ENCODE results near the gene OR52W1. TPM values are rescaled to one million over a fixed set of nuclear protein-coding genes. Genes with fewer than 3 reads are reported as not detected.

OR52W1 gene
- total RNA-seq, 1 donor from 2014 or later, result not detected

- peaks cover 26 to 44% of the 10 kb centered on the region in 2 donors for H3K36me3 ChIP-seq
Observed at GRCh38 chr11:6206456-6207180, 7.6 kb downstream of the OR52W1 start.

DNA sequence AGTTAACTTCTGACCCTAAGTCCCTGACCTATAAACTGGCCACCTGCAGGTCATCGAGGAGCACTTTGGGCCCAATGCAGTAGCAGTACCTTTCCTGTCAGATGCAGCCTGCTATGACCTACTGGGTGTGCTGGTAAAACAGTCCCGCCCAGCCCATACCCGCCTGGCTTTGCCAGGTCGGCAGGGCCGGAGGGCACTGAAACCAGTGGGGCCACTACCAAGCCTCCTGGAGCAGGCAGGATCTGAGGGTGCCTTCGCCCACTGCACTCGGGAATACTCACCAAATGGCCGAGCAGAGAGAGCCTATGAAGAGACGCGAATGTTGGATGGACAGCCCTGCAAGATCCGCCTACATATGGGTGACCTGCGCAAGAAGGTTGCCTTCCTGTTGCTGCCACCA, 10.8 kb downstream of the OR52W1 start:
- intact Hi-C loops (cut with DNase I), result no loop called here
- Histone ChIP-seq H3K36me3 (peaks cover 46 to 67% of the 10 kb centered on the region in 2 donors), H3K27me3 (no peaks in the 10 kb centered on the region)

More at GRCh38 chr11:6206456-6207180, 7.6 kb downstream of the OR52W1 start:
- no peak for TF ChIP-seq CTCF (IDR thresholded peaks at IDR 0.05)
- H3K4me3 ChIP-seq, result no peak overlapping the region
- no peaks in the 10 kb centered on the region for H3K9me3 ChIP-seq
- H3K4me1 ChIP-seq, result no peaks in the 10 kb centered on the region
- intact Hi-C loops (cut with DNase I), result no loop called here
- H3K27ac ChIP-seq, result no peak overlapping the region
- no peak for DNase-seq (ENCODE audit: low spot score in 2 of 2)
- H3K27me3 ChIP-seq, result no peaks in the 10 kb centered on the region

GRCh38 chr11:6210274-6210955, 11.4 kb downstream of the OR52W1 start:
- intact Hi-C loops (cut with DNase I), result no loop called here
- H3K27ac ChIP-seq, result no peak overlapping the region
- H3K27me3 ChIP-seq, result no peaks in the 10 kb centered on the region
- H3K4me1 ChIP-seq, result no peaks in the 10 kb centered on the region
- H3K4me3 ChIP-seq, result no peak overlapping the region
- no peak for TF ChIP-seq CTCF (IDR thresholded peaks at IDR 0.05)
- no peak for DNase-seq (ENCODE audit: low spot score in 2 of 2)
- peaks cover 46 to 67% of the 10 kb centered on the region in 2 donors for H3K36me3 ChIP-seq
- no peaks in the 10 kb centered on the region for H3K9me3 ChIP-seq

More for the DNA sequence above, 10.8 kb downstream of the OR52W1 start:
- H3K9me3 ChIP-seq, result no peaks in the 10 kb centered on the region
- no peak overlapping the region for H3K27ac ChIP-seq
- no peak for DNase-seq (ENCODE audit: low spot score in 2 of 2)
- H3K4me3 ChIP-seq, result no peak overlapping the region
- TF ChIP-seq CTCF (IDR thresholded peaks at IDR 0.05), result no peak
- no peaks in the 10 kb centered on the region for H3K4me1 ChIP-seq

DNA sequence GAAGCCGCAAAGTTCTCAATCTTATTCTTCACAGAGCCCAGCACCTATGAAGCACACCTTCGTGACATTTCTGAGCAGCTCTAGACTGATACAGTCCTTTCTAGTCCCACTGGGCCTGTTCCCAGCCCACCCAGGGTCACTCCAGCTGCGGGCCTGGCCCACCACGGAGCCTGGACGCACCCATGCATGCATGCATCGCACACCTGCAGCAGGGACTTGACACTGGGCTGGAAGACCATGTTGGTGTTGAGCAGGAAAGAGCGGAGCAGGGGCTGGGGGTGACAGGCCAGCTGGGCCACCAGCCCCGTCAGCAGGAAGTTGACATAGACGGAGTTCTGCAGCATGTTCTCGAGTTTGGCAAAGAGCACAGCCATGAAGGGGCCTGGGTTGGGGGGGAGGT, 15.5 kb downstream of the OR52W1 start:
- DNase-seq (ENCODE audit: low spot score in 2 of 2), result no peak
- H3K27me3 ChIP-seq, result no peaks in the 10 kb centered on the region
- no peaks in the 10 kb centered on the region for H3K4me1 ChIP-seq
- no peaks in the 10 kb centered on the region for H3K9me3 ChIP-seq
- no peak overlapping the region for H3K4me3 ChIP-seq
- peaks cover 70 to 95% of the 10 kb centered on the region in 2 donors for H3K36me3 ChIP-seq
- no peak for TF ChIP-seq CTCF (IDR thresholded peaks at IDR 0.05)
- intact Hi-C loops (cut with DNase I), result no loop called here
- no peak overlapping the region for H3K27ac ChIP-seq

DNA sequence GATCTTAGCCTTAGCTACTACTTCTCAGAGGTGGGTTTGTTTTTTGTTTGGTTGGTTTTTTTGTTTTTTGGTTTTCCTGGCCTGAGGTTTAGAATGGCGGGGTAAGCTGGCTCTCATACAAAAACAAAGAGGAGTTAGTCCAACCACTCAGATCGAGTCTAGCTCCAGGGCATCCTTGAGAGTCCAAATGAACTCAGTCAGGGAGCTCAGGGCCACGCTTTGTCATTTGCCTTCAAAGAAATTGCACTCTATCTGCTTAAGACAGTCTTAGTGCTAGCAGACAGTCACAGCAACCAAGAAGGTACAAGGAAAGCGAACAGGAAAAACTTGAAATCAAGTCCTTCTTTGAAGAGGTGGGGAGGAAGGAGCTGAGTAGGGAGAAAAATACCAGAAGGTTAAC, 17.5 kb downstream of the OR52W1 start:
- Histone ChIP-seq H3K4me3 (no peak overlapping the region), H3K4me1 (no peaks in the 10 kb centered on the region), H3K27ac (no peak overlapping the region), H3K9me3 (no peaks in the 10 kb centered on the region), H3K36me3 (peaks cover 71 to 94% of the 10 kb centered on the region in 2 donors), H3K27me3 (no peaks in the 10 kb centered on the region)
- intact Hi-C loops (cut with DNase I), result no loop called here
- no peak for DNase-seq (ENCODE audit: low spot score in 2 of 2)
- TF ChIP-seq CTCF (IDR thresholded peaks at IDR 0.05), result no peak

Measured in ascending aorta (tissue), 2 donors.